HG02973 (cell line): ENCODE data around the gene SEMA3A.

Source experiments
- ATAC-seq: cut with Tn5 transposase; IDR thresholded peaks from one replicate; pipeline ENCODE4 v1.9.1; 2021; ENCODE audit warnings: moderate library complexity; ENCODE audit not compliant: unreplicated experiment

SEMA3A gene

GRCh38 chr7:84022009-84022408, 172.6 kb downstream of the SEMA3A start:
- no peak for ATAC-seq

DNA sequence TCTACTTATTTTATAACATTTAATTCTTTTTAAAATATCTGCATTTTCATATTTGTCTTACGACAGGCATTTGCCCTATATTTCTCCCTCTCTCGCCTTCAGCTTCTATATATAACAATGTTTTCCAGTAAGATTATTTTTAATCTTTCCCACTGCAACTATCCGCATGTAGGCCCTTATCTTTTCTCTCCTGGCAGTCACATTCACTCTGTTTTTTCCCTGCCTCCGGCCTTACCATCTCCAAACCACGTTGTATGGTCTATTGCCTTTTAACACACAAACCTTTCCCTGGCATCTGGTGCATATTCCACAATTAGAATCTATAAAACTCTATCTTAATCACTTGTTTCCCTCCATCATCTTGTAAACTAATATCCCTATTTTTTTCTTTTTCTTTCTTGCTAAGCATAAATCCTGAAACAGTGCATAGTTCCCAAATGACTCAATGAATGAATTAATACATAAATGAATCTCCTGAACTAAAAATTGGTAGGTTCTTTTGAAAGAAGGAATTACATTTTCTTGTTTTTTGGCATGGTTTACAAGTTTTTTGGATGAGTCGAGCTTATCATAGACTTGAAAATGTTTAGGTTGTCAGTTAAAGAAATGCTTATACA, 173.2 kb downstream of the SEMA3A start:
- ATAC-seq: no peak

GRCh38 chr7:84017651-84018050, 176.9 kb downstream of the SEMA3A start:
- ATAC-seq: no peak

GRCh38 chr7:84013616-84014240, 180.9 kb downstream of the SEMA3A start:
- ATAC-seq: no peak

DNA sequence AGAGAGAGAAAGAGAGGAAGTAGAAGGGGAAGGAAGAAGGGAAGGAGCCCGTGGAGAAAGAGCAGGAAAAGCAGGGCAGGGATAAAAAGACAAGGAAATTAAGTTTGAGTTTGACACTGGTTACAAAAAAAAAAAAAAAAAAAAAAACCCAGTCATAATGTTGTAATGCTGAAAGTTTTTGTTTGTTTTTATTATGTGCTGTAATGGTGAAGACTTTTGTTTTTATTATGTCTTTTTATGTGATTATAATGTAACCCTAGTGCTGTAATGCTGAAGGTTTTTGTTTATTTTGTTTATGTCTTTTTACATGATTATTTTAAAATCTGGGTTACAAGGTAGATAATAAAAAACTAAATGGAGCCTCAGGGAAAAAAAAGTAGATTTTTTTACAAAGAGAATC, 184.8 kb downstream of the SEMA3A start:
- ATAC-seq: no peak

GRCh38 chr7:84009051-84009450, 185.5 kb downstream of the SEMA3A start:
- ATAC-seq: no peak

DNA sequence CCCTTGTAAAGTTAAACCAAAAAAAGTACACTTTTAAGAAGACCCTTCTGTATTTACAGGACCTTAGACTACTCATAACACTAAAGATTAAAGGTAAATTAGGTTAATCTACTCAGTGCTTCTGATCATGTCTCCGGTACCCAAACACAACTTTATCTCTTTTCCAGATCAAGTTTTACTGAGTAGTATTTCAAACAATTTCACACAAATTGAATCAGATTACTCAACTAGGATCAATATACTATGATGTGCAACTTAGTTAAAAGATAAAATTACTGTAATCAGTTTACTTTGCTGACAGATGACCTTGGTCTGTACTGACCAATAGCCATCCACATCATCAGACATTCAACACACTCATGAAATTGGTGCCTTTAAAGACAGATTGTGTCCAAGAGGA, 191.4 kb downstream of the SEMA3A start:
- ATAC-seq: no peak

- no peak for ATAC-seq
These were observed 192.2 kb downstream of the SEMA3A start for GRCh38 chr7:84002348-84002747.

- ATAC-seq: no peak
These were observed 197.7 kb downstream of the SEMA3A start for GRCh38 chr7:83996879-83997278.

GRCh38 chr7:83987764-83988163, 206.8 kb downstream of the SEMA3A start:
- no peak for ATAC-seq

- no peak for ATAC-seq
These were observed 208.8 kb downstream of the SEMA3A start for GRCh38 chr7:83985821-83986220.

DNA sequence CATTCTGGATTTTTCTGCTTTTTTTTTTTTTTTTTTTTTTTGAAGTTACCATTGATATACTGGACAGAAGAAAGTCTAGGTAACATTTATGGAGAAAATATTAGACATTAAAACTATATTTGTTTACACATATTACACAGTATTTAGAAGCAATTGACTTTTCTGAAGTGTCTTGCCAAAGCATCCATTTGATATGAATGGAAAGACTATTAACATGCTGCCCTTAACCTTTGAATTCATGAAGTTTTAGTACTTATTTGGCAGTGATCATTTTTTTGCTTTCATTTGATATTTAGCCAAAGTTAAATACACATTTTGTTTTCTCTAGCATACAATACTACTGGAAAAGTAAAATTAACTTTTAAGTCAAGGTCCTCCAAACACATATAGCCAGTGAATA, 210.0 kb downstream of the SEMA3A start:
- no peak for ATAC-seq

DNA sequence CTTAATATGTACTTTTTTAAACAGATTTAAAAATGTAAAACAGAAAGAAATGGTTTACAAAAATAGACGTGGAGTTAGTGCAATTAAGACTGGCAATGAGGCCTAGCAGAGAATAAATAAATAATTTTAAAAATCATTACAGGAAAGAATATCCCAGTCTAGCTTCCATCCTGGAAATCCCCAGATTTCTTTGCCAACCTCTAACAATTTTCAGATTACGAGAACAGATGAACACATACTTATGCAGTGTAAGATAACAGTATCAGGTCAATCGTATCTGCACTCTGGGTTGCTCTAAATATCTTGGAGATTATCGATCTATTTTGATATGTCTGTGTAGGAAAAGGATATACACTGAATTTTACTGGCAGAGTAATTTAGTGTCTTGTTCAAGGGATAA, 210.5 kb downstream of the SEMA3A start:
- ATAC-seq: no peak

DNA sequence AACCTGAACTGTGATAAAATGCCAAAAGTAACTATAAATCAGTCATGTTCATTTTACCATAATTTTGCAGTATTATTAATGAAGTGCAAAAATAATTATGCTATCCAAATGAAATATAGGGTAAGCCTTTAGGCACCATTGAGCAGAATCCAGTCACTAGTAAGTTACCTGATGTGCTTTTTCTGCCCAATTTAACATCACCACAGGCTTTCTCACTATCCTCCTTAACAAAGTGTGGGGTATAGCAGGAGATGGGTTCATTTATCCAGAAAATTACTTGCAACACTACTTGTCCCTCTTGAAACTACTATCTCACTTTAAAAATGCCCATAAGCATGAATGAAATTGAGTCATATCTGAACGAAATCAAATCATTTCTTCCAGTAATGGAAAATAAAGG, 211.0 kb downstream of the SEMA3A start:
- no peak for ATAC-seq

DNA sequence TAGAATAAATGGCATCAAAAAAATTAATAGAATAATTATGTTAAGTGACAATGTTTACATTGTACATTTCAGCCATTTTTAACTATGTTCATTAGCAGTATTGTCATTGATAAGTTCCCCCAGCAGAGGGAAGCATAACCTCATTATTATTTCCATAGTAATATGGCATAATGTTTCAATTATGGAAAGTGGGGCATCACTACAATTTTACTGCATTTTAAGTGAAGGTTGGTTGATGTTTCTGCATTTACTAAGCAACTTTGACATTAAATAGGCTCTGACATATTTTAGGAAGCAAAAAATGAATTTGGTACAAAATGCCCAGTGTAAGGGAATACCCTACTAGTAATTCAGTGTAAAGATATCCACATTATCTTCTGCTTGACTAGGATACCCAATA, 218.3 kb downstream of the SEMA3A start:
- peak; percentile 95 for ATAC-seq

GRCh38 chr7:83970081-83970480, 224.5 kb downstream of the SEMA3A start:
- ATAC-seq: no peak

GRCh38 chr7:83964318-83964717, 230.3 kb downstream of the SEMA3A start:
- ATAC-seq: no peak

DNA sequence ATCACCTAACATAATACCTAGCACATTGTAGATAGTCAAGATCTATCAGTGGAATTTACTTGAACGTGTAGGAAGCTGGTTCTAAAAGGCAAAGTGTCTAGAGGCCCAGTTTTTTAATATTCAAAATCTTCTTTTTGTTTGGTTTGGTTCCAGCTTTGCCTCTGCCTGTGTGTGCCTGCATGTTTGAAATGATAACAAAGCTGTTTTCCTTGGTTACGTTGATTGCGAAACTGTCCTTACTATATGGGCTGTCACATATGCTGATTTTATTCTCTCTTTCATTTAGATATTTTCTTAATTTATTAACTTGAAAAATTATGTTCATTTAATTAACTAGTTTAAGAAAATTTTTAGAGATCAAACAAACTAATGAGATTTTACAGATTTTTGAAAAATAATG, 237.3 kb downstream of the SEMA3A start:
- ATAC-seq: no peak

- no peak for ATAC-seq
These were observed 238.5 kb downstream of the SEMA3A start for GRCh38 chr7:83956104-83956503.

DNA sequence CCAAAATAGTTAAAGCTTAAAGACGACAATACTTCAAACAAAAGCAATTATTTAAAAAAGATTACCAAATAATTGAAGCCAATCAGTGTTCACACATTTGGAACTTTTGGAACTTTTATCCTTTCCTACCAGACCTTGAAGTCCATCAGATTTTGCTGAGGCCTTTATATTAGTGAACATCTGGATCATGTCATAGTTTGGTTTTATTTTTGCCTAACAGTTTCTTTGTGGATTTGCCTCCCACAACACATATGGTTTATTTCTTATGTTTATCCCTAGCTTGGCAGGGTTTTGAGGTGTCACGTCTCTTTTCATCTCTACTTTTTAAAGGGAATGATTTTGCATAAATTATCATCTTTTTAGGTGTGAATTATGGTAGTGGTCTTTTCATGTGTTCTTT, 242.4 kb downstream of the SEMA3A start:
- ATAC-seq: no peak

DNA sequence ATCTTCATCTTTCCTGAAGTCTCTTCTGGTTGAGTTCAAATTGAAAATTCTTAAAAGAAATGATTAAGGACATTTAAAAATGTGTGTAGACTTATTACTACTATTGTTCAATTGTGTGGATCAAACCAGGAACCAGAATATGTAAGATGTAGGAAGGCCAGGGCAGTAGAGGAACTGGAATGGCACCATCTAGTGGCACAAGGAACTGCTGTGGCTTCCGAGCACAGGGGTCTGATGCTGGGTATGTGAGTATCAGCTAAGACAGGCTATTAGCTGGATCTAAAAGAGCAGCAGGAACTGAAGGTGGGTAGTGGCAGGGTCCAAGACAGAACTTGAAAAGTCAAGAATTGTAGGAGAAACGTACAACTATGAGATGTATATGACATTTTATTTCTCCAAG, 247.3 kb downstream of the SEMA3A start:
- peak; percentile 82 for ATAC-seq

DNA sequence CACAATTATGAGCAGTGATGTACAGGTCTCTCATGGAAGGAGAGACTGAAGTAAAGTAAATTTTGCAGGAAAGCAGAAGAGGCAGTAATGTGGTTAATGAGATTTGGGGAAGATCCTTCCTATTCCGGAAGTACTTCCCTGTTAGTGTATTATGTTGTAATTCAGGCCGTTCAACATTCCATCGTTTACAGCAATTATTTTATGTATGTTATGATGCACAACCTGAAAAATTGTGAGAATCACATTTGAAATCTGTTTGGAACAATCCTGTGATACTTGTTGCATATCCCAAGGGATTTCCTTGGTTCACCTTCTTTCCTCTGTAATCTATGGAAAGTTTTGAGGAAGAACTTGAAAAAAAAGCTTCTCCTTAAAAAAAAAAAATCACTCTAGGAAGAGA, 247.8 kb downstream of the SEMA3A start:
- ATAC-seq: no peak

DNA sequence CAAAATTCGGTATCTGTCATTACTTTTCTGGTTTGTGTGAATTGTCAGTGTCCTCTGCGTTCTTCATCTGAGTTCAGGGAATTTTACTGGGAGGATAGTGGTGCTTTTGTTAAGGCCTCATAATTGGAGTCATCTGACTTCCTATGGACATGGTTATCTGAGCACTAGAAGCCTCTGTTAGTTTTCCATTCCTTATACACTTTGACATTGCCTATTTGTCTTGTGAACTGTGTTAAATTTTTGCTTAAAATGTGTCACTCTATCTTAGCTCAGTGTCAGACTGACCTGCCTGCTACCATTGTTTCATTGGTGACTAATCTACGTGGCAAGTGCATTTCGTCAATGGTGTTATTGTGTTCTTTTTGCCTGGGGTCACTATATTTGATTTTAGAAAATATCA, 253.3 kb downstream of the SEMA3A start:
- ATAC-seq: no peak
